Measurements from ENCODE around the gene MDM4. TPM values are rescaled to one million over a fixed set of nuclear protein-coding genes. Genes with fewer than 3 reads are reported as not detected.

Gene MDM4
- total and polyA plus RNA-seq, 2 donors (not counting 1 experiment from before 2014, with no cell fraction given), result 46.6 to 374 TPM

- Histone ChIP-seq H3K4me2 (replicated peaks; ENCODE audit: low read depth, low read length, poor library complexity, severe bottlenecking) (peak overlapping the region; percentile 22), H3K4me3 (ENCODE audit: control extremely low read depth in 1 of 5, extremely low read depth in 1 of 5, insufficient read depth in 1 of 5, low read depth in 2 of 5, low read length in 4 of 5) (no peak overlapping the region), H3K27me3 (replicated peaks in 1 of 4; ENCODE audit: control extremely low read depth in 1 of 4, control insufficient read depth in 3 of 4, insufficient read depth in 4 of 4, low read length in 3 of 4) (no peaks in the 10 kb centered on the region), H3K4me1 (ENCODE audit: control insufficient read depth in 2 of 2, insufficient read depth in 2 of 2, low read length in 2 of 2) (peaks cover 39 to 46% of the 10 kb centered on the region in 2 donors), H2AFZ (ENCODE audit: insufficient read depth, low read depth, low read length, poor library complexity, severe bottlenecking) (no peak overlapping the region), H3K9me3 (ENCODE audit: control extremely low read depth in 1 of 3, control insufficient read depth in 2 of 3, insufficient read depth in 1 of 3, low read length in 2 of 3) (no peaks in the 10 kb centered on the region), H3K27ac (ENCODE audit: low read length in 2 of 2) (no peak overlapping the region), H3K36me3 (replicated peaks in 1 of 2; ENCODE audit: control extremely low read depth in 1 of 2, control insufficient read depth in 1 of 2, extremely low read depth in 1 of 2, insufficient read depth in 2 of 2, low read length in 1 of 2) (no peaks in the 10 kb centered on the region), H4K20me1 (ENCODE audit: control insufficient read depth, insufficient read depth, low read length, poor library complexity, severe bottlenecking) (no peaks in the 10 kb centered on the region), H3K9ac (ENCODE audit: low read length) (no peak overlapping the region), H3K79me2 (ENCODE audit: control insufficient read depth, insufficient read depth, low read length) (peaks cover 18% of the 10 kb centered on the region)
- peaks cover 61% of the 10 kb centered on the region for H3K4me1 Mint-ChIP-seq
- ChIA-PET POLR2A (interaction anchor here (0.6 to 1.8 kb wide), 9 partner anchors 9 to 72 kb away, joined by 3 to 7 read pairs (median 4); partner anchors contain the start of genes MDM4 and PIK3C2B), CTCF (interaction anchor here (0.7 to 20.4 kb wide), 26 partner anchors 10 to 304 kb away, joined by 3 to 1884 read pairs (median 6); partner anchors contain the start of genes MDM4 and PIK3C2B)
- H3K4me3 Mint-ChIP-seq, result peak overlapping the region; percentile 57
- DNase-seq (peak; percentile 85), ATAC-seq (ENCODE audit: low read depth) (no peak)
- WGBS (ENCODE audit: insufficient coverage), result 0% methylated on average over 1 of the region's 7 CpGs
- TF ChIP-seq EZH2 (IDR thresholded peaks at IDR 0.05; ENCODE audit: borderline replicate concordance, insufficient read depth, low read depth, low read length, poor library complexity, severe bottlenecking), result no peak
- TF ChIP-seq, protein P1, sequence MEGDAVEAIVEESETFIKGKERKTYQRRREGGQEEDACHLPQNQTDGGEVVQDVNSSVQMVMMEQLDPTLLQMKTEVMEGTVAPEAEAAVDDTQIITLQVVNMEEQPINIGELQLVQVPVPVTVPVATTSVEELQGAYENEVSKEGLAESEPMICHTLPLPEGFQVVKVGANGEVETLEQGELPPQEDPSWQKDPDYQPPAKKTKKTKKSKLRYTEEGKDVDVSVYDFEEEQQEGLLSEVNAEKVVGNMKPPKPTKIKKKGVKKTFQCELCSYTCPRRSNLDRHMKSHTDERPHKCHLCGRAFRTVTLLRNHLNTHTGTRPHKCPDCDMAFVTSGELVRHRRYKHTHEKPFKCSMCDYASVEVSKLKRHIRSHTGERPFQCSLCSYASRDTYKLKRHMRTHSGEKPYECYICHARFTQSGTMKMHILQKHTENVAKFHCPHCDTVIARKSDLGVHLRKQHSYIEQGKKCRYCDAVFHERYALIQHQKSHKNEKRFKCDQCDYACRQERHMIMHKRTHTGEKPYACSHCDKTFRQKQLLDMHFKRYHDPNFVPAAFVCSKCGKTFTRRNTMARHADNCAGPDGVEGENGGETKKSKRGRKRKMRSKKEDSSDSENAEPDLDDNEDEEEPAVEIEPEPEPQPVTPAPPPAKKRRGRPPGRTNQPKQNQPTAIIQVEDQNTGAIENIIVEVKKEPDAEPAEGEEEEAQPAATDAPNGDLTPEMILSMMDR (IDR thresholded peaks at IDR 0.05), result peak; percentile 86
- no peaks in the 10 kb centered on the region for H3K27me3 Mint-ChIP-seq
- intact Hi-C loops (cut with micrococcal nuclease), result loop anchor here (1.0 to 2.0 kb wide), 4 partner anchors 9 to 341 kb away; partner anchors contain the start of gene PIK3C2B
- peak overlapping the region; percentile 22 for H3K27ac Mint-ChIP-seq
- no peaks in the 10 kb centered on the region for H3K9me3 Mint-ChIP-seq (ENCODE audit: insufficient read depth)
These were observed 12.9 kb upstream of the MDM4 start for GRCh38 chr1:204503122-204503912.
